ENCODE measurements around the gene GBP4.

GRCh38 chr1:89176971-89177370 lies 21.8 kb downstream of the GBP4 start:
- TF ChIP-seq POLR2A (IDR thresholded peaks at IDR 0.05) (no peak), CTCF (IDR thresholded peaks at IDR 0.05 in 8 of 11, conservative IDR thresholded peaks at IDR 0.05 in 3 of 11) (no peak), POLR2AphosphoS5 (IDR thresholded peaks at IDR 0.05) (no peak)

Data from spleen (tissue), 7 donors.